OCI-LY3 (cell line): ENCODE data around the gene MPZL1.

Experiments
- CTCF ChIP-seq: fragments of 200-600, 300-600 bp; sonication (generic); IDR thresholded peaks from 2 replicates; pipeline ENCODE4 v1.5.1; 2014; ENCODE audit warnings: antibody characterized with exemption, low read length, low read depth
- EZH2phosphoT487 ChIP-seq: fragments of 200-600 bp; shearing (Covaris generic); IDR thresholded peaks from 2 replicates; pipeline ENCODE4 v1.6.1; 2018; ENCODE audit warnings: antibody characterized with exemption, mixed run types, low read depth

- TF ChIP-seq CTCF (no peak), EZH2phosphoT487 (no peak)
Measured at GRCh38 chr1:167721617-167722151, at the start of gene MPZL1.
